Stimulated activated naive CD8-positive, alpha-beta T cell treated with anti-CD3 and anti-CD28 coated beads, Interleukin-15, amount 100 ng/mL, for 72 hours (primary cell): ENCODE results near the gene LRRC15.

Experiments used
- ATAC-seq: fragments of 150-1000 bp; cut with Tn5 transposase; 2 replicates; pipeline ENCODE4 v1.10.0; 2021; ENCODE audit warnings: mild to moderate bottlenecking, moderate library complexity
- DNase-seq, 2 donors: peaks; one replicate each; pipeline ENCODE4 v3.0.0; 2021 to 2022
- H3K27ac Mint-ChIP-seq, 2 donors: one replicate each; pipeline ENCODE4 v1.8.0; 2022; ENCODE audit warnings: mild to moderate bottlenecking in 2 of 2, mixed read lengths in 2 of 2, moderate library complexity in 2 of 2
- H3K27me3 Mint-ChIP-seq: one replicate; pipeline ENCODE4 v1.8.0; 2022; ENCODE audit warnings: mixed read lengths
- H3K4me1 Mint-ChIP-seq: one replicate; pipeline ENCODE4 v1.8.0; 2022; ENCODE audit warnings: mild to moderate bottlenecking, mixed read lengths
- H3K4me3 Mint-ChIP-seq, 2 donors: one replicate each; pipeline ENCODE4 v1.8.0; 2022; ENCODE audit warnings: mild to moderate bottlenecking in 2 of 2, mixed read lengths in 2 of 2, moderate library complexity in 1 of 2
- H3K9me3 Mint-ChIP-seq, 2 donors: one replicate each; pipeline ENCODE4 v1.8.0; 2022; ENCODE audit warnings: mixed read lengths in 2 of 2

LRRC15 gene

GRCh38 chr3:194369522-194370279, at the start of gene LRRC15:
LRRC15 (minus strand) TSS chr3:194369743; CDS start chr3:194361043, 8,700 bp downstream.
- ATAC-seq (peak; percentile 56), DNase-seq (no peak)
- peaks cover 59% of the 10 kb centered on the region for H3K27me3 Mint-ChIP-seq
- no peak within 1 kb of the TSS for H3K4me3 Mint-ChIP-seq
- peak within 1 kb of the TSS in 1 of 2 donors; percentile 74 for H3K27ac Mint-ChIP-seq
- H3K4me1 Mint-ChIP-seq = peaks cover 12% of the 10 kb centered on the region
- no peaks in the 10 kb centered on the region for H3K9me3 Mint-ChIP-seq

GRCh38 chr3:194418671-194419070, 49.1 kb upstream of the LRRC15 start:
- no peaks in the 10 kb centered on the region for H3K9me3 Mint-ChIP-seq

GRCh38 chr3:194407423-194407822, 37.9 kb upstream of the LRRC15 start:
- Mint-ChIP-seq H3K27me3 (no peaks in the 10 kb centered on the region), H3K4me3 (no peak overlapping the region), H3K27ac (peak overlapping the region in 1 of 2 donors; percentile 52), H3K9me3 (no peaks in the 10 kb centered on the region), H3K4me1 (no peaks in the 10 kb centered on the region)
- ATAC-seq = no peak
- DNase-seq = no peak

More at GRCh38 chr3:194418671-194419070, 49.1 kb upstream of the LRRC15 start:
- Mint-ChIP-seq H3K4me1 (no peaks in the 10 kb centered on the region), H3K27me3 (no peaks in the 10 kb centered on the region), H3K27ac (no peak overlapping the region), H3K4me3 (no peak overlapping the region)
- ATAC-seq (no peak), DNase-seq (no peak)

GRCh38 chr3:194405766-194406165, 36.2 kb upstream of the LRRC15 start:
- H3K9me3 Mint-ChIP-seq = no peaks in the 10 kb centered on the region
- ATAC-seq (no peak), DNase-seq (no peak)
- H3K27ac Mint-ChIP-seq = no peak overlapping the region
- H3K27me3 Mint-ChIP-seq = no peaks in the 10 kb centered on the region
- no peak overlapping the region for H3K4me3 Mint-ChIP-seq
- no peaks in the 10 kb centered on the region for H3K4me1 Mint-ChIP-seq

- Mint-ChIP-seq H3K27me3 (no peaks in the 10 kb centered on the region), H3K4me1 (peaks cover 8% of the 10 kb centered on the region), H3K4me3 (no peak overlapping the region), H3K27ac (no peak overlapping the region), H3K9me3 (no peaks in the 10 kb centered on the region)
- ATAC-seq (no peak), DNase-seq (no peak)
These were observed 35.0 kb upstream of the LRRC15 start for GRCh38 chr3:194404365-194405140.

- ATAC-seq (no peak), DNase-seq (no peak)
- peaks cover 35% of the 10 kb centered on the region for H3K4me1 Mint-ChIP-seq
- no peaks in the 10 kb centered on the region for H3K9me3 Mint-ChIP-seq
- H3K27ac Mint-ChIP-seq = peak overlapping the region in 1 of 2 donors; percentile 35
- no peaks in the 10 kb centered on the region for H3K27me3 Mint-ChIP-seq
- no peak overlapping the region for H3K4me3 Mint-ChIP-seq
These were observed 32.4 kb upstream of the LRRC15 start for GRCh38 chr3:194401868-194402329.

GRCh38 chr3:194401346-194401745, 31.8 kb upstream of the LRRC15 start:
- peaks cover 39% of the 10 kb centered on the region for H3K4me1 Mint-ChIP-seq
- H3K4me3 Mint-ChIP-seq = no peak overlapping the region
- DNase-seq (no peak), ATAC-seq (no peak)
- H3K27me3 Mint-ChIP-seq = no peaks in the 10 kb centered on the region
- H3K27ac Mint-ChIP-seq = no peak overlapping the region
- H3K9me3 Mint-ChIP-seq = no peaks in the 10 kb centered on the region

- Mint-ChIP-seq H3K4me1 (peaks cover 53% of the 10 kb centered on the region), H3K27ac (no peak overlapping the region), H3K4me3 (peak overlapping the region in 1 of 2 donors; percentile 33), H3K9me3 (no peaks in the 10 kb centered on the region), H3K27me3 (no peaks in the 10 kb centered on the region)
- ATAC-seq = no peak
- DNase-seq = no peak
These were observed 30.4 kb upstream of the LRRC15 start for GRCh38 chr3:194399874-194400411.

GRCh38 chr3:194399166-194399565, 29.6 kb upstream of the LRRC15 start, which contains the start of gene GP5:
GP5 (minus strand) TSS chr3:194399266; CDS start chr3:194398282, 984 bp downstream.
- Mint-ChIP-seq H3K27ac (peak within 1 kb of the TSS in 1 of 2 donors; percentile 9), H3K27me3 (no peaks in the 10 kb centered on the region), H3K4me1 (peaks cover 60% of the 10 kb centered on the region), H3K9me3 (no peaks in the 10 kb centered on the region), H3K4me3 (peak within 1 kb of the TSS; percentile 89 to 93)
- ATAC-seq = no peak
- DNase-seq = no peak

- H3K9me3 Mint-ChIP-seq = no peaks in the 10 kb centered on the region
- DNase-seq = peak; percentile 47 to 55
- H3K4me3 Mint-ChIP-seq = peak overlapping the region; percentile 89 to 93
- no peaks in the 10 kb centered on the region for H3K27me3 Mint-ChIP-seq
- peaks cover 60% of the 10 kb centered on the region for H3K4me1 Mint-ChIP-seq
- H3K27ac Mint-ChIP-seq = peak overlapping the region in 1 of 2 donors; percentile 9
- peak; percentile 24 for ATAC-seq
These were observed 28.3 kb upstream of the LRRC15 start for GRCh38 chr3:194397757-194398312.

GRCh38 chr3:194396859-194397756, 27.6 kb upstream of the LRRC15 start:
- Mint-ChIP-seq H3K4me3 (peak overlapping the region; percentile 89 to 93), H3K9me3 (no peaks in the 10 kb centered on the region), H3K27ac (peak overlapping the region; percentile 64 to 86), H3K27me3 (no peaks in the 10 kb centered on the region), H3K4me1 (peaks cover 60% of the 10 kb centered on the region)
- DNase-seq = peak; percentile 63 to 68
- ATAC-seq = peak; percentile 76

GRCh38 chr3:194396539-194396858, 27.0 kb upstream of the LRRC15 start:
- ATAC-seq = no peak
- Mint-ChIP-seq H3K4me1 (peaks cover 60% of the 10 kb centered on the region), H3K9me3 (peaks cover under 1 to 1% of the 10 kb centered on the region in 2 donors), H3K27ac (peak overlapping the region; percentile 34 to 69), H3K27me3 (no peaks in the 10 kb centered on the region), H3K4me3 (peak overlapping the region; percentile 55 to 93)
- DNase-seq = no peak

GRCh38 chr3:194395778-194396538, 26.4 kb upstream of the LRRC15 start:
- Mint-ChIP-seq H3K4me3 (peak overlapping the region; percentile 55 to 93), H3K27me3 (no peaks in the 10 kb centered on the region), H3K9me3 (peaks cover 6 to 7% of the 10 kb centered on the region in 2 donors), H3K4me1 (peaks cover 60% of the 10 kb centered on the region), H3K27ac (peak overlapping the region in 1 of 2 donors; percentile 71)
- DNase-seq (peak; percentile 58 to 78), ATAC-seq (peak; percentile 72)

- no peak for DNase-seq
- no peak overlapping the region for H3K27ac Mint-ChIP-seq
- H3K9me3 Mint-ChIP-seq = peaks cover 12 to 14% of the 10 kb centered on the region in 2 donors
- ATAC-seq = no peak
- H3K4me1 Mint-ChIP-seq = peaks cover 58% of the 10 kb centered on the region
- no peaks in the 10 kb centered on the region for H3K27me3 Mint-ChIP-seq
- peak overlapping the region; percentile 55 to 93 for H3K4me3 Mint-ChIP-seq
These were observed 25.7 kb upstream of the LRRC15 start for GRCh38 chr3:194395212-194395611.
